GM10266 (cell line): ENCODE results near the gene TSPEAR.
"Not testable (repeated sequence)": the region's sequence is repeated elsewhere in the genome, so short reads cannot be mapped to it uniquely, and the experiment has no call there.

Experiments used
- DNase-seq: peaks from one replicate; pipeline ENCODE4 v3.0.0; 2012; ENCODE audit errors: extremely low spot score
- CTCF ChIP-seq: IDR thresholded peaks from 2 replicates; pipeline ENCODE4 v1.5.1; 2012; ENCODE audit warnings: mild to moderate bottlenecking, low read depth; ENCODE audit not compliant: control insufficient read depth, insufficient read depth; ENCODE audit errors: missing control alignments

TSPEAR gene

GRCh38 chr21:44636209-44637017 is 75.0 kb downstream of the TSPEAR start:
- no peak for DNase-seq
- no peak for TF ChIP-seq CTCF

GRCh38 chr21:44632067-44632466 is 79.3 kb downstream of the TSPEAR start:
- no peak for DNase-seq
- no peak for TF ChIP-seq CTCF

- no peak for TF ChIP-seq CTCF
- DNase-seq, result no peak
These were observed 80.9 kb downstream of the TSPEAR start for GRCh38 chr21:44630440-44630839.

- TF ChIP-seq CTCF, result no peak
- no peak for DNase-seq
These were observed 82.5 kb downstream of the TSPEAR start for GRCh38 chr21:44628707-44629391.

- DNase-seq, result not testable (repeated sequence)
These were observed 83.5 kb downstream of the TSPEAR start for GRCh38 chr21:44627831-44628233.

- not testable (repeated sequence) for DNase-seq
These were observed 84.1 kb downstream of the TSPEAR start for GRCh38 chr21:44627181-44627822.

- no peak for DNase-seq
- TF ChIP-seq CTCF, result no peak
These were observed 84.7 kb downstream of the TSPEAR start, which contains the start of gene KRTAP10-9 for GRCh38 chr21:44626673-44627143. KRTAP10-9 (plus strand) TSS chr21:44627093; CDS start chr21:44627172, 79 bp downstream.

- TF ChIP-seq CTCF, result no peak
- DNase-seq, result no peak
These were observed 85.1 kb downstream of the TSPEAR start for GRCh38 chr21:44626262-44626661.
